GM12801 (cell line): ENCODE results near the gene SUCLG1.

Experiments used
- CTCF ChIP-seq: IDR thresholded peaks from one replicate; pipeline ENCODE4 v1.5.1; 2011; ENCODE audit warnings: control low read depth; ENCODE audit not compliant: insufficient read length; ENCODE audit errors: extremely low read depth

The SUCLG1 gene

GRCh38 chr2:84459018-84459943 lies at the start of gene SUCLG1:
Gene SUCLG1 (minus strand): TSS chr2:84459280. CDS start chr2:84459269, 11 bp downstream.
- no peak for TF ChIP-seq CTCF

- TF ChIP-seq CTCF: no peak
These were observed 39.2 kb upstream of the SUCLG1 start for GRCh38 chr2:84498150-84498799.

GRCh38 chr2:84497285-84497684 lies 38.2 kb upstream of the SUCLG1 start:
- TF ChIP-seq CTCF: no peak

GRCh38 chr2:84496386-84496785 lies 37.3 kb upstream of the SUCLG1 start:
- no peak for TF ChIP-seq CTCF

GRCh38 chr2:84495539-84496146 lies 36.6 kb upstream of the SUCLG1 start:
- no peak for TF ChIP-seq CTCF

- no peak for TF ChIP-seq CTCF
These were observed 35.0 kb upstream of the SUCLG1 start for GRCh38 chr2:84494070-84494469.

- TF ChIP-seq CTCF: no peak
These were observed 34.4 kb upstream of the SUCLG1 start for GRCh38 chr2:84493514-84493913.
